ENCODE measurements around the gene PLPP2.
"Not testable (repeated sequence)": the region's sequence is repeated elsewhere in the genome, so short reads cannot be mapped to it uniquely, and the experiment has no call there.

The PLPP2 gene

GRCh38 chr19:269241-269640, 22.0 kb downstream of the PLPP2 start:
- DNase-seq (ENCODE audit: low read depth) = no peak

- DNase-seq (ENCODE audit: low read depth) = no peak
Observed at GRCh38 chr19:262125-262524, 29.1 kb downstream of the PLPP2 start.

- not testable (repeated sequence) for DNase-seq (ENCODE audit: low read depth)
Observed at GRCh38 chr19:256804-257203, 34.4 kb downstream of the PLPP2 start.

- not testable (repeated sequence) for DNase-seq (ENCODE audit: low read depth)
Observed at GRCh38 chr19:252421-253186, 38.6 kb downstream of the PLPP2 start.

DNA sequence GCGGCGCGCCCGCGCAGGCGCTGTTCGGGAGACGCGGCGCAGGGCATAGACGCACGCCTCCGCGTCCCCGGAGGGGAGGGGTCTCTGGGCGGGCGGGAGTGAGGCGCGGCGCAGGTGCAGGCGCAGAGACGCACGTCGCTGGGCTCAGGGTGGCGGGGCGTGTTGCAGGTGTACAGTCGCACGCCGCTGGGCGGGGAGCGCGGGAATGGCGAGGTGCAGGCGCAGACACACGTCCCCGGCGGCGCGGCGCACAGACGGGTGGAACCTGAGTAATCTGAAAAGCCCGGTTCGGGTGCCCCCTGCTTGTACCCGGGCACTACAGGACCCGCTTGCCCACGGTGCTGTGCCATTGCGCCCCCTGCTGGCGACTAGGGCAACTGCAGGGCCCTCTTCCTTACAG, 44.7 kb downstream of the PLPP2 start:
- no peak for DNase-seq (ENCODE audit: low read depth)

- not testable (repeated sequence) for DNase-seq (ENCODE audit: low read depth)
Observed at GRCh38 chr19:245900-246299, 45.3 kb downstream of the PLPP2 start.

DNA sequence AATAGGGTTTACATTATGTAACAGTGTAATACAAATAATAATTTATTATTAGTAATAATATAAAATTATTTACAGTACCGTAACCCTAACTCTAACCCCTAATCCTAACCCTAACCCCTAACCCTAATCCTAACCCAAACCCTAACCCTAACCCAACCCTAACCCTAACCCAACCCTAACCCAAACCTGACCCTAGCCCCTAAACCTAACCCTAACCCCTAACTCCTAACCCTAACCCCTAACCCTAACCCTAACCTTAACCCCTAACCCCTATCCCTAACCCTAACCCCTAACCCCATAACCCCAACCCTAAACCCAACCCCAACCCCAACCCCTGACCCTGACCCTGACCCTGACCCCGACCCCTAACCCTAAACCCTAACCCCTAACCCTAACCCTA, 45.7 kb downstream of the PLPP2 start:
- no peak for DNase-seq (ENCODE audit: low read depth)

Data from activated T-cell treated with anti-CD3 and anti-CD28 coated beads for 24 hours (primary cell).